HFF-Myc (cell line): ENCODE data around the gene XNDC1N.
"Not testable (repeated sequence)": the region's sequence is repeated elsewhere in the genome, so short reads cannot be mapped to it uniquely, and the experiment has no call there.

Source experiments
- DNase-seq: peaks from one replicate; pipeline ENCODE4 v3.0.0-alpha.2; 2011; ENCODE audit warnings: low read depth; ENCODE audit errors: extremely low read depth
- H3K4me3 ChIP-seq: replicated peaks from 2 replicates; pipeline ENCODE4 v1.5.1; 2011; ENCODE audit warnings: low read depth, mild to moderate bottlenecking, control low read depth, low read length
- CTCF ChIP-seq: IDR thresholded peaks from 2 replicates; pipeline ENCODE4 v1.5.1; 2012; ENCODE audit warnings: mild to moderate bottlenecking, low read depth, low read length, control low read depth; ENCODE audit errors: missing control alignments

The XNDC1N gene

GRCh38 chr11:71917646-71918140 lies 10.7 kb downstream of the XNDC1N start:
- no peak for TF ChIP-seq CTCF
- no peak for DNase-seq
- no peak overlapping the region for H3K4me3 ChIP-seq

GRCh38 chr11:71914617-71915189 lies 13.7 kb downstream of the XNDC1N start:
- no peak for TF ChIP-seq CTCF

GRCh38 chr11:71913756-71914526 lies 14.5 kb downstream of the XNDC1N start:
- peak; percentile 95 for DNase-seq
- no peak overlapping the region for H3K4me3 ChIP-seq
- no peak for TF ChIP-seq CTCF

More at GRCh38 chr11:71914617-71915189, 13.7 kb downstream of the XNDC1N start:
- DNase-seq, result no peak
- no peak overlapping the region for H3K4me3 ChIP-seq

GRCh38 chr11:71911986-71912340 lies 16.4 kb downstream of the XNDC1N start:
- H3K4me3 ChIP-seq, result not testable (repeated sequence)

GRCh38 chr11:71911321-71911985 lies 16.9 kb downstream of the XNDC1N start:
- not testable (repeated sequence) for DNase-seq, H3K4me3 ChIP-seq

More at GRCh38 chr11:71911986-71912340, 16.4 kb downstream of the XNDC1N start:
- DNase-seq, result not testable (repeated sequence)

GRCh38 chr11:71910775-71911174 lies 17.6 kb downstream of the XNDC1N start:
- not testable (repeated sequence) for DNase-seq

GRCh38 chr11:71908218-71908617 lies 20.2 kb downstream of the XNDC1N start:
- TF ChIP-seq CTCF, result no peak
- H3K4me3 ChIP-seq, result no peak overlapping the region
- DNase-seq, result no peak

More at GRCh38 chr11:71910775-71911174, 17.6 kb downstream of the XNDC1N start:
- H3K4me3 ChIP-seq, result not testable (repeated sequence)

- peak; percentile 25 for DNase-seq
- not testable (repeated sequence) for H3K4me3 ChIP-seq
Measured at GRCh38 chr11:71901137-71901536, 27.3 kb downstream of the XNDC1N start.

GRCh38 chr11:71895961-71896360 lies 32.4 kb downstream of the XNDC1N start:
- no peak overlapping the region for H3K4me3 ChIP-seq
- no peak for DNase-seq
- no peak for TF ChIP-seq CTCF

GRCh38 chr11:71889181-71889872 lies 39.1 kb downstream of the XNDC1N start:
- not testable (repeated sequence) for DNase-seq, H3K4me3 ChIP-seq

- DNase-seq, H3K4me3 ChIP-seq: not testable (repeated sequence)
Measured at GRCh38 chr11:71888335-71889010, 39.9 kb downstream of the XNDC1N start.
